Activated naive CD8-positive, alpha-beta T cell treated with anti-CD3 and anti-CD28 coated beads, Interleukin-2, amount 10 ng/mL, durations not matched to agents 7 days and 5 days (primary cell): Measurements from ENCODE around the gene FBXO41. TPM values are rescaled to one million over a fixed set of nuclear protein-coding genes. Genes with fewer than 3 reads are reported as not detected.

Experiments
- ATAC-seq: fragments of 150-1000 bp; cut with Tn5 transposase; one replicate; pipeline ENCODE4 v1.10.0; 2021; ENCODE audit warnings: low read depth, moderate library complexity
- POLR2A ChIA-PET: fragments of 350-600 bp; sonication (Branson Sonifier 250); formaldehyde crosslinking; loops from one replicate; lab custom pipeline; 2021; ENCODE audit warnings: antibody characterized with exemption; lab: Charles Lee
- DNase-seq: peaks from one replicate; pipeline ENCODE4 v3.0.0; 2021
- H3K27ac Mint-ChIP-seq: one replicate; pipeline ENCODE4 v1.8.0; 2022; ENCODE audit warnings: mild to moderate bottlenecking, mixed read lengths
- H3K27me3 Mint-ChIP-seq: one replicate; pipeline ENCODE4 v1.8.0; 2022; ENCODE audit warnings: mild to moderate bottlenecking, moderate library complexity, mixed read lengths
- H3K36me3 Mint-ChIP-seq: one replicate; pipeline ENCODE4 v1.8.0; 2021; ENCODE audit warnings: mild to moderate bottlenecking, mixed read lengths
- H3K4me1 Mint-ChIP-seq: one replicate; pipeline ENCODE4 v1.8.0; 2021; ENCODE audit warnings: mixed read lengths
- H3K4me3 Mint-ChIP-seq: one replicate; pipeline ENCODE4 v1.8.0; 2022; ENCODE audit warnings: mild to moderate bottlenecking, moderate library complexity, mixed read lengths
- H3K9me3 Mint-ChIP-seq: one replicate; pipeline ENCODE4 v1.8.0; 2021; ENCODE audit warnings: mixed read lengths
- total RNA-seq, 2 experiments: library from RNA; stranded (reverse); gene quantifications; one replicate each; pipeline ENCODE4 v1.2.3, GENCODE V29; 2021

Gene FBXO41, protein sequence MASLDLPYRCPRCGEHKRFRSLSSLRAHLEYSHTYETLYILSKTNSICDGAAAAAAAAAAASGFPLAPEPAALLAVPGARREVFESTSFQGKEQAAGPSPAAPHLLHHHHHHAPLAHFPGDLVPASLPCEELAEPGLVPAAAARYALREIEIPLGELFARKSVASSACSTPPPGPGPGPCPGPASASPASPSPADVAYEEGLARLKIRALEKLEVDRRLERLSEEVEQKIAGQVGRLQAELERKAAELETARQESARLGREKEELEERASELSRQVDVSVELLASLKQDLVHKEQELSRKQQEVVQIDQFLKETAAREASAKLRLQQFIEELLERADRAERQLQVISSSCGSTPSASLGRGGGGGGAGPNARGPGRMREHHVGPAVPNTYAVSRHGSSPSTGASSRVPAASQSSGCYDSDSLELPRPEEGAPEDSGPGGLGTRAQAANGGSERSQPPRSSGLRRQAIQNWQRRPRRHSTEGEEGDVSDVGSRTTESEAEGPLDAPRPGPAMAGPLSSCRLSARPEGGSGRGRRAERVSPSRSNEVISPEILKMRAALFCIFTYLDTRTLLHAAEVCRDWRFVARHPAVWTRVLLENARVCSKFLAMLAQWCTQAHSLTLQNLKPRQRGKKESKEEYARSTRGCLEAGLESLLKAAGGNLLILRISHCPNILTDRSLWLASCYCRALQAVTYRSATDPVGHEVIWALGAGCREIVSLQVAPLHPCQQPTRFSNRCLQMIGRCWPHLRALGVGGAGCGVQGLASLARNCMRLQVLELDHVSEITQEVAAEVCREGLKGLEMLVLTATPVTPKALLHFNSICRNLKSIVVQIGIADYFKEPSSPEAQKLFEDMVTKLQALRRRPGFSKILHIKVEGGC
- total RNA-seq, result 10 to 100 TPM; 33.6 to 35.7 TPM

DNA sequence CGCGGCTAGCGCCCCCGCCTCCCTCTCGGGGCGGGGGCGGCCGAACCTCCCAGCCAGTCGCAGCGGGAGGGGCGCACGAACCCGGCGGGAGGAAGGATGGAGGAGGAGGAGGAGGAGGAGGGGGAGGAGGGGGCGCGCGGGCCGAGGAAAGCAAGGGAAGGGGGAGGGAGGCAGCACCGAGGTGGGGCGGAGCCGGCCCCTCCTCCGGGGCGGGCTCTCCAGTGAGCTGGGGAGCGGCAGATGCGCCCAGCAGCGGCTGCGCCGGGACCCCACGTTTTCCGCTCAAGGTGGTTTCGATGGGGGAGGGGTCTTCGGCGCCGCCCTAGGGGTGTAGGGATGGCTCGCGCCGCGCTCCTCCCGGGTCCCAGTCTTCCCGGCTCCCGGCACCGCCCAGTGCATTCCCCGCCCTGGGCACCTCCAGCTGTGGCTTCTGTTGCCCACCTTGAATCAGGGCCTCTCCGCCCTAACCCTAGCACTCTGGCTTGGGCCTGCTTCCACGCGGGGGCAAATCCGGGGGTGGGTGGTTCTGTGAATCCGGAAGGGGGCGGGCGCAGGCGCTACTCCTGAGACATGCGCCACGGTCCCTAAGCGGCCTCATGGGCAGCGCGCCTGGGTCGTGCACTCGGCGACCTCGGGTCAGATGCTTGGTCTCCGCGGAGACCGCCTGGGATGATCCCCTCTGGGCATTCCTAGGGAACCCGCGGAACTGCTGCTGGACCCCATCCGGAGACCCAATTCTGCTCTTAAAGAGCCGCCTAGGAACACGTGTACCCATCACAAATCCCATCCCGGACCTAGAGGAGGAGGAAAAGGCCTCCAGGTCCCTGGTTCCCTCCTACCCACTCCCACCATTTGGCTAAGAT is at the start of gene FBXO41:
Gene FBXO41, minus strand, starts transcription at position 183 of the 863 bp plus-strand sequence. CDS start 14,848 bp downstream, outside the sequence.
- peaks cover 6% of the 10 kb centered on the region for H3K36me3 Mint-ChIP-seq
- POLR2A ChIA-PET, result interaction anchor here (1.0 to 2.0 kb wide), 7 partner anchors 9 to 101 kb away, joined by 3 to 18 read pairs (median 7); partner anchors contain the start of genes ALMS1, CCT7, EGR4 and PRADC1
- DNase-seq (peak; percentile 85), ATAC-seq (peak; percentile 80)
- H3K27ac Mint-ChIP-seq, result peak within 1 kb of the TSS; percentile 81
- peaks cover 10% of the 10 kb centered on the region for H3K27me3 Mint-ChIP-seq
- H3K9me3 Mint-ChIP-seq, result no peaks in the 10 kb centered on the region
- peak within 1 kb of the TSS; percentile 86 for H3K4me3 Mint-ChIP-seq
- H3K4me1 Mint-ChIP-seq, result peaks cover 35% of the 10 kb centered on the region

DNA sequence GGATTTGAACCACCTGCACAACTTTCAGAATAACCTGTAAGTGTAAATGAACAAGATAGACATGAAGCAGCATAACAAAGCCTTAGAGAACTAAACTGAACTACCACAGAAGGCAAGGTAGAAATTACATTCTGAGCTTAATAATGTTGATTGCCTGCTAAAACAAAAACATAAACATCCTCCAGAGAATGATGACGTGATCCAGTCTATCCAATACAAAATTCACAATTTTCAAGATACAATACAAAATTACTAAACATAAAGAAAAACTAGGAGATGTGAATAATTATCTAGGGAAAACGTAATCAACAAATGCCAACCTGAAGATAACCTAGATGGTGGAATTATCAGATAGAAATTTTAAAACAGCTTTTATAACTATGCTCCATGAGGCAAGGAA is 49.8 kb upstream of the FBXO41 start:
- peaks cover 2% of the 10 kb centered on the region for H3K9me3 Mint-ChIP-seq
- ATAC-seq, result no peak
- POLR2A ChIA-PET, result no interaction called here
- no peak overlapping the region for H3K27ac Mint-ChIP-seq
- peaks cover 10% of the 10 kb centered on the region for H3K4me1 Mint-ChIP-seq
- DNase-seq, result no peak
- no peaks in the 10 kb centered on the region for H3K36me3 Mint-ChIP-seq
- H3K4me3 Mint-ChIP-seq, result no peak overlapping the region
- peaks cover 17% of the 10 kb centered on the region for H3K27me3 Mint-ChIP-seq

DNA sequence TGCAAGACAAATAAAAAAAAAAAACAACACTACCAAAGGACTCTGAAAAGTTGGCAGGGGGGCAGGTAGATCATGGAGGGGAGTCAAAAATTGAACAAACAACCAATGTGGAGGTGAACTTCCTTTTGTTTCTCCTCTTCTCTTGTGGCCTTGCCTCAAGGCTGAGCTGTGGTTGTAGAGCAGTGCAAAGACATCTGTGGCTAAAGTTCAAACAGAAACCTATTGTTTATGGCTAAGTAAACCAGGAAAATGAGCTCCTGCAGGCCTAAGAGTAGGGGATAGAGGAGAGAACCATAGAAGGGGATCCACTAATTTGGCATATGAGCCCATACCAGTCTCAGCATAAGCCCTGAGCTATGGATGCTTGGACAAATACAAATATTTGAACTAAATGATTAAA is 49.3 kb upstream of the FBXO41 start:
- no peaks in the 10 kb centered on the region for H3K36me3 Mint-ChIP-seq
- peaks cover 19% of the 10 kb centered on the region for H3K27me3 Mint-ChIP-seq
- no peak overlapping the region for H3K4me3 Mint-ChIP-seq
- peaks cover 10% of the 10 kb centered on the region for H3K4me1 Mint-ChIP-seq
- ATAC-seq (no peak), DNase-seq (no peak)
- POLR2A ChIA-PET, result no interaction called here
- peaks cover 2% of the 10 kb centered on the region for H3K9me3 Mint-ChIP-seq
- no peak overlapping the region for H3K27ac Mint-ChIP-seq

- Mint-ChIP-seq H3K36me3 (no peaks in the 10 kb centered on the region), H3K27me3 (peaks cover 45% of the 10 kb centered on the region), H3K27ac (no peak overlapping the region), H3K4me3 (no peak overlapping the region), H3K4me1 (no peaks in the 10 kb centered on the region), H3K9me3 (no peaks in the 10 kb centered on the region)
- POLR2A ChIA-PET, result no interaction called here
- DNase-seq (no peak), ATAC-seq (no peak)
Observed at GRCh38 chr2:73324126-73324725, 39.9 kb upstream of the FBXO41 start.

DNA sequence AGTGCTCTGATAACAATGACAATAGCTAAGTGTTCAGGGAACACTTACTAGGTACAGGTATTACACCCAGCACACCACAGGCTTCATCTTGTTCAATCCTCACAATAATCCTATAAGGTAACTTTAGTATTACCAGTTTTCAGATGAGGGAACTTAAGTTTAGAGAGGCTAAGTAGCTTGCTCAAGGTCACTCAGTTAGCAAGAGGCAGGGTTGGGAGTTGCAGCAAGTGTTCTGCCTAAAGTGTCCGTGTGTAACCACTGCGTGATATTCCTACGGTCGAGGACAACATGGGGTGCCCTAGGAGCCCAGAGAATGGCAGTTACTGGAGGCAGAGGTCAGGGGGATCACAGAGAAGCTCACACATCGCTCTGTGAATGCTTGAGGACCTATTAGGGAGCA is 39.3 kb upstream of the FBXO41 start:
- DNase-seq (no peak), ATAC-seq (no peak)
- Mint-ChIP-seq H3K36me3 (no peaks in the 10 kb centered on the region), H3K27ac (no peak overlapping the region), H3K9me3 (no peaks in the 10 kb centered on the region), H3K27me3 (peaks cover 42% of the 10 kb centered on the region), H3K4me3 (no peak overlapping the region), H3K4me1 (no peaks in the 10 kb centered on the region)
- POLR2A ChIA-PET, result no interaction called here

GRCh38 chr2:73314441-73314840 is 30.2 kb upstream of the FBXO41 start:
- Mint-ChIP-seq H3K27ac (no peak overlapping the region), H3K27me3 (peaks cover 29% of the 10 kb centered on the region), H3K9me3 (no peaks in the 10 kb centered on the region), H3K4me3 (no peak overlapping the region), H3K36me3 (no peaks in the 10 kb centered on the region), H3K4me1 (no peaks in the 10 kb centered on the region)
- ATAC-seq, result no peak
- POLR2A ChIA-PET, result no interaction called here
- DNase-seq, result no peak

DNA sequence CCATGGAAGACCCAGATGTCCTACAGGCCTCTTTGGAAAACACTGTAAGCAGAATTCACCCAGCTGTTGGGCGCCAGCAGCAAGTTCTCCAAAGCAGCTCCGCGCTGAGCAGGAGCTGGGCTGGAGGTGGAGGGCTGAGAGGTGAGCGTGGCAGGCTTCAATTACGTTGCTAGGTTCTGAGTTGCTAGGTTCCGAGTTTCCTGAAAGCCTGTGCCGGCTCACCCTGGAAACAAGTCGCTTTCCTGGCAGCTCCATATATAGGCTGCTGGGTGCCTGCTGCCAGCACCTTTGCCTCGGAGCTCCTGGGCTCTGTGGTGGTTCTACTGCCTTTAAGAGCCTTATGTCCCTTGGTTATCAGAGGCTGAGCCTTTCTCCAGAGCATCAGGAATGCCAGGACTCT is 23.4 kb upstream of the FBXO41 start:
- Mint-ChIP-seq H3K4me1 (no peaks in the 10 kb centered on the region), H3K9me3 (no peaks in the 10 kb centered on the region), H3K4me3 (no peak overlapping the region), H3K36me3 (no peaks in the 10 kb centered on the region), H3K27me3 (peaks cover 44% of the 10 kb centered on the region), H3K27ac (no peak overlapping the region)
- POLR2A ChIA-PET, result no interaction called here
- no peak for ATAC-seq
- DNase-seq, result no peak

DNA sequence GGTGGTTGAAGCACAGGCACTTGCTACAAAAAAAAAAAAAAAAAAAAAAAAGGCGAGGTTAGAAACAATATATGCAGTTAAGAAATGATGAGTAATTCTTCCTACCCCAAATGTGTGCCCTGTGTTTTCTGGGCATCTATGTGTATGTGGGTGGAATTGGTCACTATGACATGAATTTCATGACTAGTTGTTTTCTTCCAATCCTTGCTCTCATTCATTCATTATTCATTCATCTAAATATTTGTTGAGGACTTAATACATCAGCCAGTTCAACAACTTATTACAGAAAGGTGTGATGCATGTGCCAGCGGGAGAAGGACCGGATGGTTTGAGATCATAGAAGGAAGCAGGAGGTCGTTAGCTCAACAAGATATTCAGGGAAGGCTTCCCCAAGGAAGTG is 17.4 kb upstream of the FBXO41 start:
- no peak for ATAC-seq

DNA sequence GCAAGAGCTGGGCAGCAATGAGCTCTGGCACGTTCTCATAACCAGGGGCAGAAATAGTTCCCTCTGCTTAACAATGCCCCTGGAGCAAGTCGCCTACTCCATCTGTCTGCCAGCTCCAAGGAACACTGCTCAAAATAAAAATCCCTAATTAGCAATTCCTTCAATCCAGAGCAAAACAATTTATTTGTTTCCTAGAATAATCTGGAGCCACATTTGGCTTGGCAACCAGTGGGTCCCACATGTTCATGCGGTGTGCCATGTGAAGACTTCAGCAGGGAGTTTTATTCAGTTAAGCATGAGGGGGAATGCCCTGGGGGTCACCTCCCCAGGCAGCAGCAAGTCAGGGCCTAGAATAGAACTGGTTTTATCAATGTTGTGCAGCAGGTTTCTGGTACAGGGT is 16.6 kb upstream of the FBXO41 start:
- peaks cover 63% of the 10 kb centered on the region for H3K27me3 Mint-ChIP-seq
- POLR2A ChIA-PET, result no interaction called here
- H3K4me1 Mint-ChIP-seq, result no peaks in the 10 kb centered on the region
- ATAC-seq, result no peak
- H3K36me3 Mint-ChIP-seq, result no peaks in the 10 kb centered on the region
- H3K4me3 Mint-ChIP-seq, result no peak overlapping the region
- DNase-seq, result no peak
- H3K27ac Mint-ChIP-seq, result no peak overlapping the region
- H3K9me3 Mint-ChIP-seq, result no peaks in the 10 kb centered on the region

More for the DNA sequence above, 17.4 kb upstream of the FBXO41 start:
- POLR2A ChIA-PET, result no interaction called here
- H3K27me3 Mint-ChIP-seq, result peaks cover 59% of the 10 kb centered on the region
- H3K4me3 Mint-ChIP-seq, result no peak overlapping the region
- no peaks in the 10 kb centered on the region for H3K9me3 Mint-ChIP-seq
- H3K27ac Mint-ChIP-seq, result no peak overlapping the region
- H3K4me1 Mint-ChIP-seq, result no peaks in the 10 kb centered on the region
- DNase-seq, result no peak
- no peaks in the 10 kb centered on the region for H3K36me3 Mint-ChIP-seq

DNA sequence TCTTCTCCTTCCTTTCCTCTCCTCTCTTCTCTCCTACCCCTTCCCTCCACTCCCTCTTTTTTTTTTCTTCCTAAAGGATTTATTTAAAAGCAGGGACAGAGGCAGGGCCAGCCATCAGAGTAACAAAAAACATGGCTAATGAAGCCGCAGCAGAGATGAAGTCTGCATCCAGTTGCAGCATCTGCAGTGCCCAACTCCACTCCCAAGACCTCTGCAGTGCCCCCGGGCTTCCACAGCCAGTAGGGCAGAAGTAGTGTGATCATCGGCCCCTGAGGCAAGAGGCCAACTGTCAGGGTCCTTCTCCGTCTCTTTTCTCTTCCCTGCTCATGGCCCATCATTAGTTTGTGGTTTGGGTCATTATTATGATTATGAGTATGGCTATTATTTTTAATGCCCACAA is 13.3 kb upstream of the FBXO41 start:
- Mint-ChIP-seq H3K9me3 (no peaks in the 10 kb centered on the region), H3K36me3 (no peaks in the 10 kb centered on the region), H3K27me3 (peaks cover 66% of the 10 kb centered on the region), H3K4me3 (no peak overlapping the region), H3K27ac (no peak overlapping the region), H3K4me1 (peaks cover 1% of the 10 kb centered on the region)
- ATAC-seq, result no peak
- DNase-seq, result no peak
- POLR2A ChIA-PET, result no interaction called here

DNA sequence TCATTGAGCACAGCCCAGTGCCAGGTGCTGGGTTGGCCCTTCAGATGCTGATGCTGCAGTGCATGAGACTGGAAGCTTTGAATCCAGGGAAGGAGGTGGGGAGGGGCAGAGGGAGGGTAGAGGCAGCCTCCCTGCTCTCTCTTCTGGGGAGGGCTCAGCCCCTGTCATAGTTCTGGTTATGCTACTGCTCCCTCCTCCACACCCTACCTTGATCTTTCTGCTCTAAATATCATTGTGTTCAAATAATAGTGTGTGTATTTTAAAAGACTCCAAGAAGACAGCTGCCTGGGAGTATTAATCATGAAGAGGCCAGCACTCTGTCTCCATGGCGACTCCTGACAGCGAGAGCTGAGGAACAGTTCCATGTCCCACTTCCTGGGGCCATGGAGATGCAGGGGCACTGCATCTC is 12.9 kb upstream of the FBXO41 start:
- Mint-ChIP-seq H3K9me3 (no peaks in the 10 kb centered on the region), H3K27me3 (peaks cover 65% of the 10 kb centered on the region), H3K4me1 (peaks cover 1% of the 10 kb centered on the region), H3K27ac (no peak overlapping the region), H3K4me3 (no peak overlapping the region), H3K36me3 (no peaks in the 10 kb centered on the region)
- POLR2A ChIA-PET, result no interaction called here
- no peak for ATAC-seq
- no peak for DNase-seq

- POLR2A ChIA-PET, result no interaction called here
- Mint-ChIP-seq H3K36me3 (no peaks in the 10 kb centered on the region), H3K27me3 (peaks cover 72% of the 10 kb centered on the region), H3K9me3 (no peaks in the 10 kb centered on the region), H3K4me3 (no peak overlapping the region), H3K27ac (no peak overlapping the region), H3K4me1 (peaks cover 1% of the 10 kb centered on the region)
- DNase-seq (no peak), ATAC-seq (no peak)
Observed at GRCh38 chr2:73295751-73296400, 11.6 kb upstream of the FBXO41 start.
